Activated CD8-positive, alpha-beta T cell treated with anti-CD3 and anti-CD28 coated beads, Interleukin-2, amount 10 ng/mL, durations not matched to agents 7 days and 5 days (primary cell): Measurements from ENCODE around the gene DHRSX. TPM values are rescaled to one million over a fixed set of nuclear protein-coding genes. Genes with fewer than 3 reads are reported as not detected.

Experiments
- ATAC-seq: fragments of 150-1000 bp; cut with Tn5 transposase; one replicate; pipeline ENCODE4 v1.10.0; 2021; ENCODE audit warnings: moderate library complexity
- CTCF ChIA-PET: fragments of 350-600 bp; sonication (Branson Sonifier 250); formaldehyde crosslinking; loops from one replicate; lab custom pipeline; 2021; ENCODE audit warnings: antibody characterized with exemption; lab: Charles Lee
- POLR2A ChIA-PET: fragments of 350-600 bp; sonication (Branson Sonifier 250); formaldehyde crosslinking; loops from one replicate; lab custom pipeline; 2021; ENCODE audit warnings: antibody characterized with exemption; lab: Charles Lee
- DNase-seq: peaks from one replicate; pipeline ENCODE4 v3.0.0-alpha.2; 2020
- H3K27ac Mint-ChIP-seq: one replicate; pipeline ENCODE4 v1.8.0; 2021; ENCODE audit warnings: mild to moderate bottlenecking, mixed read lengths
- H3K27me3 Mint-ChIP-seq: one replicate; pipeline ENCODE4 v1.8.0; 2021; ENCODE audit warnings: low read depth, mixed read lengths
- H3K36me3 Mint-ChIP-seq: one replicate; pipeline ENCODE4 v1.8.0; 2021; ENCODE audit warnings: low read depth, mixed read lengths
- H3K4me1 Mint-ChIP-seq: one replicate; pipeline ENCODE4 v1.8.0; 2021; ENCODE audit warnings: low read depth, mixed read lengths
- H3K4me3 Mint-ChIP-seq: one replicate; pipeline ENCODE4 v1.8.0; 2021; ENCODE audit warnings: mild to moderate bottlenecking, mixed read lengths
- H3K9me3 Mint-ChIP-seq: one replicate; pipeline ENCODE4 v1.8.0; 2022; ENCODE audit warnings: mixed read lengths; ENCODE audit not compliant: insufficient read depth
- total RNA-seq, 2 experiments: library from RNA; stranded (reverse); gene quantifications; one replicate each; pipeline ENCODE4 v1.2.3, GENCODE V29; 2021

DHRSX gene
- total RNA-seq = 10 to 100 TPM; 16.2 to 18.9 TPM

GRCh38 chrX:2500803-2501558, at the start of gene DHRSX, which contains the start of gene ZBED1:
DHRSX (minus strand) TSS chrX:2500976; CDS start chrX:2500925, 51 bp downstream.
ZBED1 (minus strand) TSS chrX:2500976; CDS start chrX:2490719, 10,257 bp downstream.
- peak; percentile 60 for DNase-seq
- Mint-ChIP-seq H3K9me3 (no peaks in the 10 kb centered on the region), H3K27ac (peak within 1 kb of the TSS; percentile 84), H3K36me3 (peaks cover 10% of the 10 kb centered on the region), H3K4me1 (peaks cover 27% of the 10 kb centered on the region), H3K4me3 (peak within 1 kb of the TSS; percentile 75), H3K27me3 (no peaks in the 10 kb centered on the region)
- peak; percentile 78 for ATAC-seq
- ChIA-PET CTCF (no interaction called here), POLR2A (no interaction called here)

- POLR2A ChIA-PET = no interaction called here
- ATAC-seq (no peak), DNase-seq (no peak)
- Mint-ChIP-seq H3K27ac (no peak overlapping the region), H3K4me1 (no peaks in the 10 kb centered on the region), H3K4me3 (no peak overlapping the region), H3K27me3 (peaks cover 3% of the 10 kb centered on the region), H3K9me3 (no peaks in the 10 kb centered on the region), H3K36me3 (no peaks in the 10 kb centered on the region)
- CTCF ChIA-PET = no interaction called here
Observed at GRCh38 chrX:2549876-2550275, 49.1 kb upstream of the DHRSX start.

GRCh38 chrX:2548711-2549423, 48.1 kb upstream of the DHRSX start:
- Mint-ChIP-seq H3K9me3 (no peaks in the 10 kb centered on the region), H3K27me3 (peaks cover under 1% of the 10 kb centered on the region), H3K4me1 (no peaks in the 10 kb centered on the region), H3K36me3 (no peaks in the 10 kb centered on the region), H3K27ac (no peak overlapping the region), H3K4me3 (no peak overlapping the region)
- DNase-seq (no peak), ATAC-seq (no peak)
- ChIA-PET POLR2A (no interaction called here), CTCF (no interaction called here)

GRCh38 chrX:2547736-2548135, 47.0 kb upstream of the DHRSX start:
- ChIA-PET CTCF (no interaction called here), POLR2A (no interaction called here)
- Mint-ChIP-seq H3K27me3 (peaks cover 3% of the 10 kb centered on the region), H3K9me3 (no peaks in the 10 kb centered on the region), H3K36me3 (no peaks in the 10 kb centered on the region), H3K27ac (no peak overlapping the region), H3K4me1 (no peaks in the 10 kb centered on the region), H3K4me3 (no peak overlapping the region)
- ATAC-seq = no peak
- no peak for DNase-seq

GRCh38 chrX:2546496-2546895, 45.7 kb upstream of the DHRSX start:
- DNase-seq (no peak), ATAC-seq (no peak)
- H3K27ac Mint-ChIP-seq = no peak overlapping the region
- H3K4me3 Mint-ChIP-seq = no peak overlapping the region
- ChIA-PET POLR2A (no interaction called here), CTCF (no interaction called here)
- H3K9me3 Mint-ChIP-seq = no peaks in the 10 kb centered on the region
- no peaks in the 10 kb centered on the region for H3K36me3 Mint-ChIP-seq
- H3K4me1 Mint-ChIP-seq = no peaks in the 10 kb centered on the region
- peaks cover 3% of the 10 kb centered on the region for H3K27me3 Mint-ChIP-seq

- H3K27me3 Mint-ChIP-seq = peaks cover 3% of the 10 kb centered on the region
Observed at GRCh38 chrX:2545144-2545543, 44.4 kb upstream of the DHRSX start.

GRCh38 chrX:2542826-2543521, 42.2 kb upstream of the DHRSX start:
- no peak overlapping the region for H3K4me3 Mint-ChIP-seq
- POLR2A ChIA-PET = no interaction called here

More at GRCh38 chrX:2545144-2545543, 44.4 kb upstream of the DHRSX start:
- Mint-ChIP-seq H3K4me3 (no peak overlapping the region), H3K36me3 (no peaks in the 10 kb centered on the region), H3K9me3 (no peaks in the 10 kb centered on the region), H3K27ac (no peak overlapping the region), H3K4me1 (no peaks in the 10 kb centered on the region)
- ChIA-PET CTCF (no interaction called here), POLR2A (no interaction called here)
- no peak for DNase-seq
- no peak for ATAC-seq

GRCh38 chrX:2541603-2542002, 40.8 kb upstream of the DHRSX start:
- no peaks in the 10 kb centered on the region for H3K9me3 Mint-ChIP-seq
- H3K4me1 Mint-ChIP-seq = no peaks in the 10 kb centered on the region
- H3K36me3 Mint-ChIP-seq = no peaks in the 10 kb centered on the region
- ATAC-seq = no peak
- DNase-seq = no peak
- CTCF ChIA-PET = no interaction called here
- peaks cover 7% of the 10 kb centered on the region for H3K27me3 Mint-ChIP-seq
- POLR2A ChIA-PET = no interaction called here
- H3K27ac Mint-ChIP-seq = no peak overlapping the region
- H3K4me3 Mint-ChIP-seq = no peak overlapping the region

More at GRCh38 chrX:2542826-2543521, 42.2 kb upstream of the DHRSX start:
- Mint-ChIP-seq H3K36me3 (no peaks in the 10 kb centered on the region), H3K27ac (no peak overlapping the region), H3K4me1 (no peaks in the 10 kb centered on the region), H3K27me3 (peaks cover 3% of the 10 kb centered on the region), H3K9me3 (no peaks in the 10 kb centered on the region)
- CTCF ChIA-PET = no interaction called here
- DNase-seq = no peak
- ATAC-seq = no peak

GRCh38 chrX:2540426-2540947, 39.7 kb upstream of the DHRSX start:
- no peaks in the 10 kb centered on the region for H3K9me3 Mint-ChIP-seq
- no peak overlapping the region for H3K4me3 Mint-ChIP-seq
- ChIA-PET POLR2A (no interaction called here), CTCF (no interaction called here)
- DNase-seq = no peak
- no peak overlapping the region for H3K27ac Mint-ChIP-seq
- H3K36me3 Mint-ChIP-seq = no peaks in the 10 kb centered on the region
- H3K27me3 Mint-ChIP-seq = peaks cover 7% of the 10 kb centered on the region
- H3K4me1 Mint-ChIP-seq = no peaks in the 10 kb centered on the region
- no peak for ATAC-seq

- H3K4me3 Mint-ChIP-seq = no peak overlapping the region
Observed at GRCh38 chrX:2539586-2539985, 38.8 kb upstream of the DHRSX start.

GRCh38 chrX:2538031-2538757, 37.4 kb upstream of the DHRSX start:
- no peak for ATAC-seq
- ChIA-PET CTCF (no interaction called here), POLR2A (no interaction called here)
- H3K27ac Mint-ChIP-seq = no peak overlapping the region
- H3K36me3 Mint-ChIP-seq = no peaks in the 10 kb centered on the region
- no peak for DNase-seq
- H3K9me3 Mint-ChIP-seq = no peaks in the 10 kb centered on the region
- H3K4me1 Mint-ChIP-seq = no peaks in the 10 kb centered on the region
- no peak overlapping the region for H3K4me3 Mint-ChIP-seq
- peaks cover 5% of the 10 kb centered on the region for H3K27me3 Mint-ChIP-seq

More at GRCh38 chrX:2539586-2539985, 38.8 kb upstream of the DHRSX start:
- Mint-ChIP-seq H3K9me3 (no peaks in the 10 kb centered on the region), H3K36me3 (no peaks in the 10 kb centered on the region), H3K4me1 (no peaks in the 10 kb centered on the region), H3K27ac (no peak overlapping the region), H3K27me3 (peaks cover 7% of the 10 kb centered on the region)
- CTCF ChIA-PET = no interaction called here
- no peak for DNase-seq
- no peak for ATAC-seq
- POLR2A ChIA-PET = no interaction called here
